ENCODE data around the gene PPP1R10.

DNA sequence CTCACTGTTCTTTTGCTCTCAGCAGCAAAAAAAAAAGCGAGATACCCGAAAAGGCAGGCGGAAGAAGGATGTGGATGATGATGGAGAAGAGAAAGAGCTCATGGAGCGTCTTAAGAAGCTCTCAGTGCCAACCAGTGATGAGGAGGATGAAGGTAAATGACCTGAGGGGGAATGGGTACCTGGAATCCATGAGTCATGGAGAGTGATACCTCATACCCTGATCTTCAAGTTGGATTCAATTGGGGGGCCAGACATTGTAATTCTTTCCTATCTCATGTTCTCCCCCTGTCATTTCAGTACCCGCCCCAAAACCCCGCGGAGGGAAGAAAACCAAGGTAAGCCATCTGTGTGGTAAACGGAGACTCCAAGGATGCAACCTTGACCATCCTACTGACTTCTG is 39.0 kb downstream of the PPP1R10 start:
- no peak for TF ChIP-seq EP300 (IDR thresholded peaks at IDR 0.05; ENCODE audit: borderline replicate concordance)
- TF ChIP-seq TAF1 (IDR thresholded peaks at IDR 0.05; ENCODE audit: low read depth), result no peak
- TF ChIP-seq RAD21 (IDR thresholded peaks at IDR 0.05; ENCODE audit: low read depth), result no peak
- TF ChIP-seq TEAD4 (IDR thresholded peaks at IDR 0.05), result no peak
- TF ChIP-seq, protein P1, sequence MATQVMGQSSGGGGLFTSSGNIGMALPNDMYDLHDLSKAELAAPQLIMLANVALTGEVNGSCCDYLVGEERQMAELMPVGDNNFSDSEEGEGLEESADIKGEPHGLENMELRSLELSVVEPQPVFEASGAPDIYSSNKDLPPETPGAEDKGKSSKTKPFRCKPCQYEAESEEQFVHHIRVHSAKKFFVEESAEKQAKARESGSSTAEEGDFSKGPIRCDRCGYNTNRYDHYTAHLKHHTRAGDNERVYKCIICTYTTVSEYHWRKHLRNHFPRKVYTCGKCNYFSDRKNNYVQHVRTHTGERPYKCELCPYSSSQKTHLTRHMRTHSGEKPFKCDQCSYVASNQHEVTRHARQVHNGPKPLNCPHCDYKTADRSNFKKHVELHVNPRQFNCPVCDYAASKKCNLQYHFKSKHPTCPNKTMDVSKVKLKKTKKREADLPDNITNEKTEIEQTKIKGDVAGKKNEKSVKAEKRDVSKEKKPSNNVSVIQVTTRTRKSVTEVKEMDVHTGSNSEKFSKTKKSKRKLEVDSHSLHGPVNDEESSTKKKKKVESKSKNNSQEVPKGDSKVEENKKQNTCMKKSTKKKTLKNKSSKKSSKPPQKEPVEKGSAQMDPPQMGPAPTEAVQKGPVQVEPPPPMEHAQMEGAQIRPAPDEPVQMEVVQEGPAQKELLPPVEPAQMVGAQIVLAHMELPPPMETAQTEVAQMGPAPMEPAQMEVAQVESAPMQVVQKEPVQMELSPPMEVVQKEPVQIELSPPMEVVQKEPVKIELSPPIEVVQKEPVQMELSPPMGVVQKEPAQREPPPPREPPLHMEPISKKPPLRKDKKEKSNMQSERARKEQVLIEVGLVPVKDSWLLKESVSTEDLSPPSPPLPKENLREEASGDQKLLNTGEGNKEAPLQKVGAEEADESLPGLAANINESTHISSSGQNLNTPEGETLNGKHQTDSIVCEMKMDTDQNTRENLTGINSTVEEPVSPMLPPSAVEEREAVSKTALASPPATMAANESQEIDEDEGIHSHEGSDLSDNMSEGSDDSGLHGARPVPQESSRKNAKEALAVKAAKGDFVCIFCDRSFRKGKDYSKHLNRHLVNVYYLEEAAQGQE (IDR thresholded peaks at IDR 0.05; ENCODE audit: low read depth), result no peak
- TF ChIP-seq, protein P2, sequence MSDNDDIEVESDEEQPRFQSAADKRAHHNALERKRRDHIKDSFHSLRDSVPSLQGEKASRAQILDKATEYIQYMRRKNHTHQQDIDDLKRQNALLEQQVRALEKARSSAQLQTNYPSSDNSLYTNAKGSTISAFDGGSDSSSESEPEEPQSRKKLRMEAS (IDR thresholded peaks at IDR 0.05), result no peak
- TF ChIP-seq YY1 (IDR thresholded peaks at IDR 0.05; ENCODE audit: low read depth), result no peak
- TF ChIP-seq CEBPB (IDR thresholded peaks at IDR 0.05), result no peak
